Caco-2 (cell line): ENCODE results near the gene GPC6. TPM values are rescaled to one million over a fixed set of nuclear protein-coding genes. Genes with fewer than 3 reads are reported as not detected.

Experiments used
- BruUV-seq: library from RNA; stranded (reverse); fragments of 400-500 nt; replicated peaks from 2 replicates; lab custom pipeline; 2021; lab: Mats Ljungman, UMichigan
- CTCF ChIA-PET: fragments of 300-600 bp; sonication (Branson Sonifier 250); formaldehyde crosslinking; loops from one replicate; lab custom pipeline; 2022; ENCODE audit warnings: antibody characterized with exemption; lab: Charles Lee
- POLR2A ChIA-PET: fragments of 300-600 bp; sonication (Branson Sonifier 250); formaldehyde crosslinking; loops from one replicate; lab custom pipeline; 2022; ENCODE audit warnings: antibody characterized with exemption; lab: Charles Lee
- DNase-seq, 2 experiments: peaks; one replicate each; pipeline versions ENCODE4 v3.0.0 to v3.0.0-alpha.2; 2020 to 2022
- H3K27me3 ChIP-seq: replicated peaks from 2 replicates; pipeline ENCODE4 v1.6.0; 2011; ENCODE audit warnings: low read length; ENCODE audit not compliant: control insufficient read depth, insufficient read depth
- H3K36me3 ChIP-seq: 2 replicates; pipeline ENCODE4 v1.5.1; 2011; ENCODE audit warnings: low read length; ENCODE audit not compliant: control insufficient read depth, insufficient read depth
- H3K4me1 ChIP-seq: fragments of 250-450 bp; sonication (Bioruptor Pico); 2 replicates; pipeline ENCODE4 v1.5.1; 2020; ENCODE audit warnings: mild to moderate bottlenecking
- H3K4me3 ChIP-seq: 2 replicates; pipeline ENCODE4 v1.5.1; 2011; ENCODE audit warnings: low read depth, mild to moderate bottlenecking, control low read depth, low read length
- H3K9me3 ChIP-seq: fragments of 250-450 bp; sonication (Bioruptor Pico); 2 replicates; pipeline ENCODE4 v1.5.1; 2020; ENCODE audit warnings: mild to moderate bottlenecking, moderate library complexity
- H3K27ac Mint-ChIP-seq: one replicate; pipeline ENCODE4 v1.8.0; 2022; ENCODE audit warnings: mixed read lengths; ENCODE audit not compliant: unreplicated experiment
- H3K27me3 Mint-ChIP-seq: one replicate; pipeline ENCODE4 v1.8.0; 2022; ENCODE audit warnings: mixed read lengths; ENCODE audit not compliant: insufficient read depth, unreplicated experiment
- H3K36me3 Mint-ChIP-seq: one replicate; pipeline ENCODE4 v1.8.0; 2022; ENCODE audit warnings: mild to moderate bottlenecking, mixed read lengths; ENCODE audit not compliant: insufficient read depth, unreplicated experiment
- H3K4me1 Mint-ChIP-seq: one replicate; pipeline ENCODE4 v1.8.0; 2022; ENCODE audit warnings: low read depth, mixed read lengths; ENCODE audit not compliant: unreplicated experiment
- H3K4me3 Mint-ChIP-seq: one replicate; pipeline ENCODE4 v1.8.0; 2022; ENCODE audit warnings: mild to moderate bottlenecking, moderate library complexity, mixed read lengths; ENCODE audit not compliant: unreplicated experiment
- H3K9me3 Mint-ChIP-seq: one replicate; pipeline ENCODE4 v1.8.0; 2022; ENCODE audit warnings: mixed read lengths; ENCODE audit not compliant: unreplicated experiment
- intact Hi-C: fragments of 100-400 bp; cut with micrococcal nuclease; formaldehyde crosslinking; loops from one replicate; pipeline ENCODE4 v1.10.0; 2022; ENCODE audit not compliant: unreplicated experiment
- total RNA-seq: library from RNA; stranded (reverse); gene quantifications from 2 replicates; pipeline ENCODE4 v1.2.3, GENCODE V29; 2022
- TF ChIP-seq, protein P1 (sequence below), 2 experiments: fragments of 200-600 bp in 1 of 2; IDR thresholded peaks; 1 replicate in 1 of 2; 2 replicates in 1 of 2; pipeline versions ENCODE4 v1.5.1 to v1.8.0; 2011 to 2022; ENCODE audit warnings: antibody characterized with exemption in 1 of 2, control low read depth in 1 of 2, inconsistent platforms in 1 of 2, low read depth in 1 of 2, low read length in 1 of 2, mild to moderate bottlenecking in 1 of 2, moderate library complexity in 1 of 2; ENCODE audit not compliant: insufficient read depth in 1 of 2, severe bottlenecking in 1 of 2, unreplicated experiment in 1 of 2

Gene GPC6
- total RNA-seq, 1 experiment from 2014 or later, result 0.16 TPM

DNA sequence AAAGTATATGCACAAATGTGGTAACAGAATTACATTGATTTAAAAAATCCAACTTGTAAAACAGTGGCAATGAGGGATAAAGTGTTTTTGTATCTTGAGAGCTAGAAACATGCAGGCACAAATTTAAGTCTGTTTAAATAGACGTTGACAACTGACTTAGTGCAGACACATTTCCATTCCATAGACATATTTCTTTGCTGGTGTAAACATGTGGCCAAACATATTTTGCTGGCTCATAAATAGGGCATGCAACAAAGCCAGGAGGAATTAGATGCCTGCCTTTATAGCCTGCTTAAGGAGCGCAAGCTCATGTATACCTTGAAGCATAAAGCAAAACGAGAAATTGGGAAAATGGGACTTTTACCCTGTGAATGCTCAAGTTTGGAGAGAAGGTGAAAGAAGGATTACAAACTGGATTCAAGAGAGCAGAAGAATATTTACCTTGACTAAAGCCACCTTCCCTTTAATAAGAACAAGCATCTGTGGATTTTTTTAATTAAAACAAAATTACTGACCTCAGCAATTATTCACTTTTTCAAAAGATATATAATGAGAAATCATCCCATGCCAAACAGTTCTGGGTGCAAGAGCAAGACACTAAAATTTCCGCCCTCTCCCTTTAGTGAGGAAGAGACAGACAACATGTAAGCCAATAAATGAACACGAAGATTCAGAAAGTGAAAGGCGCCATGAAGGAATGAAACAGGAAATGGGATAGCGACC is 1181.9 kb downstream of the GPC6 start:
- Histone ChIP-seq H3K36me3 (no peaks in the 10 kb centered on the region), H3K4me3 (no peak overlapping the region), H3K27me3 (no peaks in the 10 kb centered on the region; the same call in 1 of the 2 replicates), H3K9me3 (no peaks in the 10 kb centered on the region), H3K4me1 (no peaks in the 10 kb centered on the region)
- no peaks in the 10 kb centered on the region for H3K36me3 Mint-ChIP-seq
- H3K27me3 Mint-ChIP-seq, result peaks cover 12% of the 10 kb centered on the region
- H3K4me3 Mint-ChIP-seq, result no peak overlapping the region
- H3K27ac Mint-ChIP-seq, result no peak overlapping the region
- TF ChIP-seq, protein P1, sequence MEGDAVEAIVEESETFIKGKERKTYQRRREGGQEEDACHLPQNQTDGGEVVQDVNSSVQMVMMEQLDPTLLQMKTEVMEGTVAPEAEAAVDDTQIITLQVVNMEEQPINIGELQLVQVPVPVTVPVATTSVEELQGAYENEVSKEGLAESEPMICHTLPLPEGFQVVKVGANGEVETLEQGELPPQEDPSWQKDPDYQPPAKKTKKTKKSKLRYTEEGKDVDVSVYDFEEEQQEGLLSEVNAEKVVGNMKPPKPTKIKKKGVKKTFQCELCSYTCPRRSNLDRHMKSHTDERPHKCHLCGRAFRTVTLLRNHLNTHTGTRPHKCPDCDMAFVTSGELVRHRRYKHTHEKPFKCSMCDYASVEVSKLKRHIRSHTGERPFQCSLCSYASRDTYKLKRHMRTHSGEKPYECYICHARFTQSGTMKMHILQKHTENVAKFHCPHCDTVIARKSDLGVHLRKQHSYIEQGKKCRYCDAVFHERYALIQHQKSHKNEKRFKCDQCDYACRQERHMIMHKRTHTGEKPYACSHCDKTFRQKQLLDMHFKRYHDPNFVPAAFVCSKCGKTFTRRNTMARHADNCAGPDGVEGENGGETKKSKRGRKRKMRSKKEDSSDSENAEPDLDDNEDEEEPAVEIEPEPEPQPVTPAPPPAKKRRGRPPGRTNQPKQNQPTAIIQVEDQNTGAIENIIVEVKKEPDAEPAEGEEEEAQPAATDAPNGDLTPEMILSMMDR (IDR thresholded peaks at IDR 0.05; ENCODE audit: insufficient read depth in 1 of 2, low read depth in 1 of 2, low read length in 1 of 2, severe bottlenecking in 1 of 2, unreplicated experiment in 1 of 2), result no peak
- intact Hi-C loops, result no loop called here
- no peaks in the 10 kb centered on the region for H3K9me3 Mint-ChIP-seq
- no peak for DNase-seq
- no TSS peak for BruUV-seq
- no peaks in the 10 kb centered on the region for H3K4me1 Mint-ChIP-seq
- CTCF ChIA-PET, result no interaction called here
- POLR2A ChIA-PET, result no interaction called here

DNA sequence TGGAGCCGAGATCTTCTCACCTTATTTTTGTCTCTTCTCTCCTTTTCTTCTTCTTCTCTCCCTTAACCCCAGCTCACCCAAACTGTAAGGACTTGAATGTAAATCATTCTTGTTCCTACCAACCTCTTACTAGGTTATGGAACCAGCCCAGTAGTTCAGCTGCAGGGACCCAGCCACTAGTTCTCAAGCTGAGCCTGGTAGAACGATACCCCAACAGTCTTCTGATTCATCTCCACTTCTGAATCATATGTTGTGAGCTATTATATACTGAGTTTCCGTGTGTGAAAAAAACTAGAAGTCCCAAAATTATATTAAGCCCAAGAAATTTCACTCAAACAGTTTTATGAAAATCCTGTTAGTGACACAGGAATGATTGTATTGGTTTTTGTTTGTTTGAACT is 1185.1 kb downstream of the GPC6 start:
- H3K9me3 Mint-ChIP-seq, result no peaks in the 10 kb centered on the region
- BruUV-seq, result no TSS peak
- H3K27ac Mint-ChIP-seq, result no peak overlapping the region
- ChIA-PET CTCF (no interaction called here), POLR2A (no interaction called here)
- H3K4me1 ChIP-seq, result no peaks in the 10 kb centered on the region
- peaks cover 11% of the 10 kb centered on the region for H3K27me3 Mint-ChIP-seq
- intact Hi-C loops, result no loop called here
- H3K36me3 ChIP-seq, result no peaks in the 10 kb centered on the region
- H3K4me1 Mint-ChIP-seq, result no peaks in the 10 kb centered on the region
- no peaks in the 10 kb centered on the region for H3K9me3 ChIP-seq
- no peak overlapping the region for H3K4me3 ChIP-seq
- H3K27me3 ChIP-seq, result no peaks in the 10 kb centered on the region; the same call in 1 of the 2 replicates
- TF ChIP-seq, protein P1 (IDR thresholded peaks at IDR 0.05; ENCODE audit: insufficient read depth in 1 of 2, low read depth in 1 of 2, low read length in 1 of 2, severe bottlenecking in 1 of 2, unreplicated experiment in 1 of 2), result no peak
- H3K36me3 Mint-ChIP-seq, result no peaks in the 10 kb centered on the region
- H3K4me3 Mint-ChIP-seq, result no peak overlapping the region
- DNase-seq, result no peak

DNA sequence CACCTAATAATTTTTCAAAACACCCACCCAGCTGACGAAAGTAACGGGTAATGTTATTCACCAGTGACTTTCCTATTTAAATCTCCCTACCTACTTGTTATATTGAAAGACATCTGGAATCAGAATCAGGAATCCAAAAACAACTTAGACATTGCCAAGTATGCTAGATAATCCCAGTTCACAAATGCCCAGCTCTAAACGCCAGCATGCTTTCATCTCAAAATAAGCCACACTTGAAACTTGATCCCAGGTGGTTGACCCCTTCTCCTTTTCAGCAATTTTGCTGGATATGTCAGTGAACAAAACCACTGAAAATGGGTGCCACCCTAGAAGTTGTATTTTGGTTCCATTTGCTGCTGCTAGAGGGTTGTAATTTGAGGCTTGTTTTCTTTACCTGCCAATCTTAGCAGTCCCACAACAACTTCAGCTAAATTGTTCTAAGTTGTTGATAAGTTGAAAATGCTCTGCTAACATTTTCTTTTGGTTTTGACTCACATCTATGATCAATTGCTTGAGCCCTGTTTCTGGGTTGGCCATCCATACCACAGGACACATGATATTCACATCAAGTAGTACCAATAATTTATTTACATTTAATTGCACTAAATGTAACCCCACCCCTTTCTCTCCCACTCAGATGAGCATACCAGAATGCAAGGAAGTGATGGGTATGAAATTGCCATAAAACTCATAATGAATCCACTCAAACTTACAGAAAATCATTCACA is 1186.4 kb downstream of the GPC6 start:
- no peak overlapping the region for H3K4me3 Mint-ChIP-seq
- intact Hi-C loops, result no loop called here
- TF ChIP-seq, protein P1 (IDR thresholded peaks at IDR 0.05; ENCODE audit: insufficient read depth in 1 of 2, low read depth in 1 of 2, low read length in 1 of 2, severe bottlenecking in 1 of 2, unreplicated experiment in 1 of 2), result no peak
- Histone ChIP-seq H3K36me3 (no peaks in the 10 kb centered on the region), H3K27me3 (no peaks in the 10 kb centered on the region; the same call in 1 of the 2 replicates), H3K4me3 (no peak overlapping the region), H3K9me3 (no peaks in the 10 kb centered on the region), H3K4me1 (no peaks in the 10 kb centered on the region)
- no peak for DNase-seq
- H3K36me3 Mint-ChIP-seq, result no peaks in the 10 kb centered on the region
- BruUV-seq, result no TSS peak
- no peaks in the 10 kb centered on the region for H3K4me1 Mint-ChIP-seq
- CTCF ChIA-PET, result no interaction called here
- POLR2A ChIA-PET, result no interaction called here
- no peaks in the 10 kb centered on the region for H3K9me3 Mint-ChIP-seq
- H3K27me3 Mint-ChIP-seq, result peaks cover 11% of the 10 kb centered on the region
- no peak overlapping the region for H3K27ac Mint-ChIP-seq
